ENCODE measurements around the gene ZNF732. TPM values are rescaled to one million over a fixed set of nuclear protein-coding genes. Genes with fewer than 3 reads are reported as not detected.

ZNF732 gene
- total and polyA plus RNA-seq, 2 of the 8 experiments (the other 6 are each of a cell fraction or from before 2014, with no cell fraction given): 1.9 to 35.7 TPM

DNA sequence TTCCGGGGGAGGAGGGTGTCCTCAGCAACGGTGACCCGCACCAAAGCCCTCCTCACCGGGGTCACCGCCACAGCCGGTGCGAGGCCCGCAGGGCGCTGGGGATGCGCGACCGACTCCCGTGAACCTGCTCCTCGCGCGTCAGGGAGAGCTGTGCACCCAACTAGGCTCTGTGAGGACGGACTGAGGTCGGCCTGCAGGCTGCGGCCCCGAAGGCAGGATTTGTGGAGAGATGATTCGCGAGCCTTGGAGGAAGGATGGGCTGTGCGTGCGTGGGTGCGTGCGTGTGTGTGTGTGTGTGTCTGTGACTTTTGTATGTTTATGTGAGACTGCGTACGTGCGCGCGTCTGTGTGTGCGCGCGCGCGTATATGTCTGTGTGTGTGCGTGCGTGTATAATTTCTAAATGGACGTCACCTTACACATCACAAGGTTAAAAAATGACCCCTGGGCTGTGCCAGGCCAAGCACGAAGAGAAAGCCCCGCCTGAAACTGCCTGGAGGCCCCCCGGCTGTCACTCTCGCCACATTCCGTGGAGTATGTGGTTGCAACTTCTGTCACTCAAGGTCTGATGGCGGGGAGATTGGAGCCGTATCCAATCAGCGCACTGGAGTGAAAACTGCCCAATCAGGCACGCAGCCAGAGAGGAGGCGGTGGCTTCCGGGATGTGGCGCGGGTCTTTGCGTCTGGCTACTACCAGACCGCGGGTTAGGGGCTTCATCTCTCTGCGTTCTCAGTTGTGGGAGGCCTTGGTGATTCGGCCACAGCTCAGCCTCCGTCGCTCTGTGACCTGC lies 32.1 kb upstream of the ZNF732 start, which contains the start of gene ZNF141 (continued):
- TF ChIP-seq EZH2 (IDR thresholded peaks at IDR 0.05; ENCODE audit: low read depth, low read length, severe bottlenecking) (no peak), SIRT6 (IDR thresholded peaks at IDR 0.05; ENCODE audit: low read length) (no peak), POU5F1 (IDR thresholded peaks at IDR 0.05; ENCODE audit: low read depth, low read length) (no peak), CHD1 (IDR thresholded peaks at IDR 0.05; ENCODE audit: low read depth, low read length) (no peak), TEAD4 (IDR thresholded peaks at IDR 0.05; ENCODE audit: low read depth, low read length) (peak; percentile 85), JUND (IDR thresholded peaks at IDR 0.05; ENCODE audit: low read length) (no peak), CTBP2 (IDR thresholded peaks at IDR 0.05; ENCODE audit: borderline replicate concordance, insufficient read depth, insufficient read length, low read length) (no peak), KDM4A (IDR thresholded peaks at IDR 0.05; ENCODE audit: low read depth, low read length, severe bottlenecking) (no peak), CBX8 (IDR thresholded peaks at IDR 0.05; ENCODE audit: borderline replicate concordance, low read depth, low read length) (no peak), ZNF274 (IDR thresholded peaks at IDR 0.05; ENCODE audit: borderline replicate concordance, extremely low read depth, low read length) (no peak), KDM1A (IDR thresholded peaks at IDR 0.05; ENCODE audit: borderline replicate concordance, low read length) (peak; percentile 71; the same call in 1 of the 2 replicates), CREB1 (IDR thresholded peaks at IDR 0.05) (peak; percentile 56; the same call in 1 of the 2 replicates), TAF1 (IDR thresholded peaks at IDR 0.05; ENCODE audit: low read depth, low read length) (peak; percentile 92), EP300 (IDR thresholded peaks at IDR 0.05; ENCODE audit: borderline replicate concordance in 1 of 2, low read depth in 2 of 2, low read length in 2 of 2) (no peak), GTF2F1 (IDR thresholded peaks at IDR 0.05; ENCODE audit: borderline replicate concordance, low read depth, low read length) (peak; percentile 52; the same call in 1 of the 2 replicates), RBBP5 (IDR thresholded peaks at IDR 0.05; ENCODE audit: borderline replicate concordance, low read depth, low read length) (no peak), JUN (IDR thresholded peaks at IDR 0.05; ENCODE audit: low read depth, low read length) (no peak)
- TF ChIP-seq, protein P1, sequence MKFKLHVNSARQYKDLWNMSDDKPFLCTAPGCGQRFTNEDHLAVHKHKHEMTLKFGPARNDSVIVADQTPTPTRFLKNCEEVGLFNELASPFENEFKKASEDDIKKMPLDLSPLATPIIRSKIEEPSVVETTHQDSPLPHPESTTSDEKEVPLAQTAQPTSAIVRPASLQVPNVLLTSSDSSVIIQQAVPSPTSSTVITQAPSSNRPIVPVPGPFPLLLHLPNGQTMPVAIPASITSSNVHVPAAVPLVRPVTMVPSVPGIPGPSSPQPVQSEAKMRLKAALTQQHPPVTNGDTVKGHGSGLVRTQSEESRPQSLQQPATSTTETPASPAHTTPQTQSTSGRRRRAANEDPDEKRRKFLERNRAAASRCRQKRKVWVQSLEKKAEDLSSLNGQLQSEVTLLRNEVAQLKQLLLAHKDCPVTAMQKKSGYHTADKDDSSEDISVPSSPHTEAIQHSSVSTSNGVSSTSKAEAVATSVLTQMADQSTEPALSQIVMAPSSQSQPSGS (IDR thresholded peaks at IDR 0.05; ENCODE audit: low read length): no peak
- TF ChIP-seq, protein P2, sequence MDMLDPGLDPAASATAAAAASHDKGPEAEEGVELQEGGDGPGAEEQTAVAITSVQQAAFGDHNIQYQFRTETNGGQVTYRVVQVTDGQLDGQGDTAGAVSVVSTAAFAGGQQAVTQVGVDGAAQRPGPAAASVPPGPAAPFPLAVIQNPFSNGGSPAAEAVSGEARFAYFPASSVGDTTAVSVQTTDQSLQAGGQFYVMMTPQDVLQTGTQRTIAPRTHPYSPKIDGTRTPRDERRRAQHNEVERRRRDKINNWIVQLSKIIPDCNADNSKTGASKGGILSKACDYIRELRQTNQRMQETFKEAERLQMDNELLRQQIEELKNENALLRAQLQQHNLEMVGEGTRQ (IDR thresholded peaks at IDR 0.05; ENCODE audit: low read length): no peak

Measured in H1 (cell line).